Loucy (cell line): ENCODE results near the gene GJC3.
A peak's percentile ranks its signal among the peaks of the same experiment; 100 is the strongest.
"Not testable (repeated sequence)": the region's sequence is repeated elsewhere in the genome, so short reads cannot be mapped to it uniquely, and the experiment has no call there.

Experiments used
- H2AFZ ChIP-seq: fragments of 200-600 bp; sonication (generic); 2 replicates; pipeline ENCODE4 v1.6.0; 2016; ENCODE audit warnings: antibody characterized with exemption, mild to moderate bottlenecking, low read length, moderate library complexity
- H3F3A ChIP-seq: fragments of 200-600 bp; 2 replicates; pipeline ENCODE4 v1.6.0; 2016; ENCODE audit warnings: antibody characterized with exemption, low read depth, mild to moderate bottlenecking
- H3K27me3 ChIP-seq: fragments of 200-600 bp; sonication (generic); 2 replicates; pipeline ENCODE4 v1.6.1; 2014; ENCODE audit warnings: low read length, mild to moderate bottlenecking; ENCODE audit not compliant: insufficient read depth, poor library complexity, severe bottlenecking
- H3K36me3 ChIP-seq: fragments of 200-600 bp; sonication (generic); 2 replicates; pipeline ENCODE4 v1.6.1; 2016; ENCODE audit warnings: low read length; ENCODE audit not compliant: insufficient read depth
- H3K4me1 ChIP-seq: fragments of 200-600 bp; sonication (generic); 2 replicates; pipeline ENCODE4 v1.5.1; 2014; ENCODE audit warnings: low read length, mild to moderate bottlenecking; ENCODE audit not compliant: insufficient read depth, poor library complexity, severe bottlenecking
- H3K4me2 ChIP-seq: fragments of 200-600 bp; sonication (generic); 2 replicates; pipeline ENCODE4 v1.6.0; 2014; ENCODE audit warnings: antibody characterized with exemption, low read length, low read depth, mild to moderate bottlenecking; ENCODE audit not compliant: poor library complexity, severe bottlenecking
- H3K4me3 ChIP-seq: fragments of 200-600 bp; sonication (generic); 2 replicates; pipeline ENCODE4 v1.5.1; 2014; ENCODE audit warnings: low read length, mild to moderate bottlenecking, mixed read lengths; ENCODE audit not compliant: poor library complexity, severe bottlenecking
- H3K79me2 ChIP-seq: fragments of 200-600 bp; sonication (generic); 2 replicates; pipeline ENCODE4 v1.6.1; 2014; ENCODE audit warnings: low read length; ENCODE audit not compliant: insufficient read depth
- H3K9ac ChIP-seq: fragments of 200-600 bp; sonication (generic); 2 replicates; pipeline ENCODE4 v1.6.0; 2014; ENCODE audit warnings: mild to moderate bottlenecking, low read depth, low read length, moderate library complexity; ENCODE audit not compliant: poor library complexity, severe bottlenecking
- H3K9me2 ChIP-seq: fragments of 200-600 bp; sonication (generic); replicated peaks from 2 replicates; pipeline ENCODE4 v1.6.1; 2016; ENCODE audit warnings: low read depth, low read length, mixed read lengths
- H3K9me3 ChIP-seq: fragments of 200-600 bp; sonication (generic); 2 replicates; pipeline ENCODE4 v1.6.1; 2014; ENCODE audit warnings: mild to moderate bottlenecking, antibody characterized with exemption, low read length, low read depth; ENCODE audit not compliant: insufficient read depth
- H4K20me1 ChIP-seq: fragments of 200-600 bp; sonication (generic); 2 replicates; pipeline ENCODE4 v1.6.0; 2014; ENCODE audit warnings: antibody characterized with exemption, low read length, mild to moderate bottlenecking; ENCODE audit not compliant: insufficient read depth, poor library complexity, severe bottlenecking
- CTCF ChIP-seq: fragments of 200-600 bp; sonication (generic); conservative IDR thresholded peaks from 2 replicates; pipeline ENCODE4 v1.5.1; 2014; ENCODE audit warnings: mild to moderate bottlenecking, antibody characterized with exemption, low read length
- EZH2phosphoT487 ChIP-seq: fragments of 200-600 bp; IDR thresholded peaks from 2 replicates; pipeline ENCODE4 v1.6.1; 2018; ENCODE audit warnings: antibody characterized with exemption, mild to moderate bottlenecking, moderate library complexity, borderline replicate concordance

GJC3 gene

DNA sequence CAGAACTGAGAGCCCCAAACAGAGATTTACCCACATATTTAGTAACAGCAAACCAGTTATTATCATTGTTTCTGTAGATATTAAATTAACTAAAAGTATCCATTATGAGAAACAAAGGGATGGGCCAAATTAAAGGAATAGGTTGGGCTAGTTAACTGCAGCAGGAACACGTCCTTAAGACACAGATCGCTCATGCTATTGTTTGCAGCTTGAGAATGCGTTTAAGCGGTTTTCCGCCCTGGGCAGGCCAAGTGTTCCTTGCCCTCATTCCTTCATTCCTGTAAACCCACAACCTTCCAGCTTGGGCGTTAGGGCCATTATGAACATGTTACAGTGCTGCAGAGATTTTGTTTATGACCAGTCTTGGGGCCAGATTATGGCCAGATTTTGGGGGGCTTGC lies 21.4 kb upstream of the GJC3 start:
- not testable (repeated sequence) for H2AFZ ChIP-seq, H3K79me2 ChIP-seq, H3K4me1 ChIP-seq, H3K9me3 ChIP-seq, H3K27me3 ChIP-seq, H3K9me2 ChIP-seq, H4K20me1 ChIP-seq, H3K4me2 ChIP-seq, H3K9ac ChIP-seq, H3F3A ChIP-seq, H3K36me3 ChIP-seq, H3K4me3 ChIP-seq

DNA sequence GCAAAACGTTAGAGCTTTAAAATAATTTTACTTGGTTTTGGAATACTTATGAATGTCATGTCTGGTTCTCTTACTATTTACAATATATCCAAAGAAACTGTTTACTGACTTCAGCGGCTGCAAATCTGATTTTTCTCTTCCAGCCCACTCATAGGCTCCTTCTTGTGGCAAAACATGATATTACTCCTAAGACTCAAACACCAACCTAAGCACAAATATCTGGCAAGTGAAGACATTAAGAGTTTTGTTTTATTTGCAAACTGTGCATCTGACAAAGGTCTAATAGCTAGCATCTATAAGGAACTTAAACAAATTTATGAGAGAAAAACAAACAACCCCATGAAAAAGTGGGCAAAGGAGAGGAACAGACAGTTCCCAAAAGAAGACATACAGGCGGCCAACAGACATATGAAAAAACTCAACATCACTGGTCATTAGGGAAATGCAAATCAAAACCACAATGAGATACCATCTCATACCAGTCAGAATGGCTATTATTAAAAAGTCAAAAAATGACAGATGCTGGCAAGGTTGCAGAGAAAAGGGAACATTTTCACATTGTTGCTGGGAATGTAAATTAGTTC lies 20.3 kb upstream of the GJC3 start:
- Histone ChIP-seq H3K27me3 (no peaks in the 10 kb centered on the region), H3K4me1 (peaks cover under 1% of the 10 kb centered on the region), H3K9me3 (no peaks in the 10 kb centered on the region), H3F3A (no peaks in the 10 kb centered on the region), H2AFZ (no peak overlapping the region), H3K9me2 (no peaks in the 10 kb centered on the region), H3K9ac (no peak overlapping the region), H3K36me3 (no peaks in the 10 kb centered on the region), H3K4me2 (no peak overlapping the region), H3K4me3 (no peak overlapping the region), H4K20me1 (no peaks in the 10 kb centered on the region), H3K79me2 (no peaks in the 10 kb centered on the region)
- TF ChIP-seq EZH2phosphoT487 (no peak), CTCF (peak; percentile 63)

DNA sequence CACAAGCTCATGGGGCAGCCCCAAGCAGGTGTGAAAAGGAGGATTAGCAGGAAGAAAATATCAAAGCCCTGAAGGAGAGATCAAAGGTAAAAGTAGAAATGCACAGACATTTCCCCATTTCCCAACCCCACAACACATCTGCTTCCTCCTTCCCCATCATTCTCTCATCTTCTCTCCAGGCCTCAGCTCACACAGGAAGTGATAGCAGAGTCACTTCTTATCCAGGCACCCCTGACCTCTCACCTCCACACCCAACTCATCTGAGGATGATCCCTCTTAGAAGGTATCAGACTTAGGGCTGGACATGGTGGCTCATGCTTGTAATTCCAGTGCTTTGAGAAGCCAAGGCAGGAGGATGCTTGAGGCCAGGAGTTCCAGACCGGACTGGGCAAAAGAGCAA lies 18.2 kb upstream of the GJC3 start:
- H2AFZ ChIP-seq, result no peak overlapping the region
- H3F3A ChIP-seq, result no peaks in the 10 kb centered on the region
- H3K36me3 ChIP-seq, result no peaks in the 10 kb centered on the region
- H3K27me3 ChIP-seq, result no peaks in the 10 kb centered on the region
- no peak for TF ChIP-seq EZH2phosphoT487
- TF ChIP-seq CTCF, result no peak
- no peak overlapping the region for H3K4me2 ChIP-seq
- no peaks in the 10 kb centered on the region for H3K9me3 ChIP-seq
- H3K4me1 ChIP-seq, result peaks cover 13% of the 10 kb centered on the region
- H3K9me2 ChIP-seq, result no peaks in the 10 kb centered on the region
- H3K79me2 ChIP-seq, result no peaks in the 10 kb centered on the region
- no peak overlapping the region for H3K9ac ChIP-seq
- H4K20me1 ChIP-seq, result no peaks in the 10 kb centered on the region
- H3K4me3 ChIP-seq, result no peak overlapping the region

DNA sequence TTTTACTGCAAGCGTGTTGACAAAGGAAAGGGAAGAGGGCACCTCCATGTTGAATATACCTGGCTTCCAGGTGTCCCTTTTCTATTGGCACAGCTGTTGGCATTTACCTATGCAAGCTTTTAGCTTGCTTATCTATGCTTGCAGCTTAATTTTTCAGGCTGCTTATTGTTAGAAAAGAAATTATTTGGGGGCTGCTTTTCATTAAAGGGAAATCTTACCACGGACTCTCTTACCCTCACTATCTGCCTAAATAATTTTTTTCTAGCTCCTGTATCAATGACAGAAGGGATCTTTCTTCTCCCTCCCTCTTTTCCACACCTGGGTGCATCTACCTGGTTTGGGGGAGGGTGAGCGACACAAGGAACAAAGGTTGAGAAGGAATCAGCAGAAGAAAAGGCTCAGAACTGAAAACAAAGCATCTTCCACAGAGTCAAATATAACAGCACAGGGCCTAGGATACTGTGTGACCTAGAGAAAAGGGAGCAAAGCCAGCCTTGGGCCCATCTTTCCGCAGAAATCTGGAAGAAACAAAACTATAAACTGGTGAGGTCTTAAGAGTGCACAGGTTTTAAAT lies 15.2 kb upstream of the GJC3 start:
- H3F3A ChIP-seq, result no peaks in the 10 kb centered on the region
- H3K9me3 ChIP-seq, result no peaks in the 10 kb centered on the region
- peak overlapping the region; percentile 46 for H3K4me3 ChIP-seq
- no peaks in the 10 kb centered on the region for H3K79me2 ChIP-seq
- H3K9me2 ChIP-seq, result no peaks in the 10 kb centered on the region
- no peaks in the 10 kb centered on the region for H4K20me1 ChIP-seq
- no peak overlapping the region for H3K9ac ChIP-seq
- peak overlapping the region; percentile 96; the same call in 1 of the 2 replicates for H2AFZ ChIP-seq
- TF ChIP-seq EZH2phosphoT487 (no peak), CTCF (no peak)
- H3K4me1 ChIP-seq, result peaks cover 13% of the 10 kb centered on the region
- peaks cover 9% of the 10 kb centered on the region for H3K27me3 ChIP-seq
- H3K4me2 ChIP-seq, result peak overlapping the region; percentile 64
- H3K36me3 ChIP-seq, result no peaks in the 10 kb centered on the region
